ENCODE data around the gene KIF1A.

Gene KIF1A

GRCh38 chr2:240760576-240761246, 59.3 kb downstream of the KIF1A start:
- peaks cover 15% of the 10 kb centered on the region for H3K27me3 ChIP-seq (ENCODE audit: control insufficient read depth, insufficient read depth, low read length)
- no peak overlapping the region for H3K9ac ChIP-seq (ENCODE audit: low read depth, low read length)
- H3K4me1 ChIP-seq (ENCODE audit: control insufficient read depth, insufficient read depth, low read length), result no peaks in the 10 kb centered on the region

GRCh38 chr2:240760121-240760520, 59.9 kb downstream of the KIF1A start:
- H3K9me3 ChIP-seq (replicated peaks; ENCODE audit: low read length), result no peaks in the 10 kb centered on the region
- no peaks in the 10 kb centered on the region for H3K36me3 ChIP-seq (ENCODE audit: insufficient read depth, low read length)
- H3K27me3 ChIP-seq (ENCODE audit: control insufficient read depth, insufficient read depth, low read length), result peaks cover 15% of the 10 kb centered on the region
- no peak overlapping the region for H3K9ac ChIP-seq (ENCODE audit: low read depth, low read length)
- no peaks in the 10 kb centered on the region for H3K4me1 ChIP-seq (ENCODE audit: control insufficient read depth, insufficient read depth, low read length)
- H3K4me2 ChIP-seq (ENCODE audit: low read length), result no peak overlapping the region
- no peak overlapping the region for H3K4me3 ChIP-seq (ENCODE audit: low read length)

More at GRCh38 chr2:240760576-240761246, 59.3 kb downstream of the KIF1A start:
- no peak overlapping the region for H3K4me3 ChIP-seq (ENCODE audit: low read length)
- no peaks in the 10 kb centered on the region for H3K36me3 ChIP-seq (ENCODE audit: insufficient read depth, low read length)
- H3K4me2 ChIP-seq (ENCODE audit: low read length), result no peak overlapping the region
- no peaks in the 10 kb centered on the region for H3K9me3 ChIP-seq (replicated peaks; ENCODE audit: low read length)

GRCh38 chr2:240759459-240759858, 60.6 kb downstream of the KIF1A start:
- Histone ChIP-seq H3K4me3 (ENCODE audit: low read length) (no peak overlapping the region), H3K4me1 (ENCODE audit: control insufficient read depth, insufficient read depth, low read length) (no peaks in the 10 kb centered on the region), H3K9ac (ENCODE audit: low read depth, low read length) (no peak overlapping the region), H3K4me2 (ENCODE audit: low read length) (no peak overlapping the region), H3K27me3 (ENCODE audit: control insufficient read depth, insufficient read depth, low read length) (peaks cover 15% of the 10 kb centered on the region), H3K9me3 (replicated peaks; ENCODE audit: low read length) (no peaks in the 10 kb centered on the region), H3K36me3 (ENCODE audit: insufficient read depth, low read length) (no peaks in the 10 kb centered on the region)

- Histone ChIP-seq H3K4me3 (ENCODE audit: low read length) (no peak overlapping the region), H3K4me2 (ENCODE audit: low read length) (no peak overlapping the region), H3K9me3 (replicated peaks; ENCODE audit: low read length) (no peaks in the 10 kb centered on the region), H3K4me1 (ENCODE audit: control insufficient read depth, insufficient read depth, low read length) (no peaks in the 10 kb centered on the region), H3K27me3 (ENCODE audit: control insufficient read depth, insufficient read depth, low read length) (peaks cover 14% of the 10 kb centered on the region), H3K9ac (ENCODE audit: low read depth, low read length) (no peak overlapping the region), H3K36me3 (ENCODE audit: insufficient read depth, low read length) (no peaks in the 10 kb centered on the region)
Observed at GRCh38 chr2:240757086-240757614, 62.9 kb downstream of the KIF1A start.

GRCh38 chr2:240752209-240752608, 67.8 kb downstream of the KIF1A start:
- Histone ChIP-seq H3K9ac (ENCODE audit: low read depth, low read length) (no peak overlapping the region), H3K4me2 (ENCODE audit: low read length) (no peak overlapping the region), H3K4me3 (ENCODE audit: low read length) (no peak overlapping the region), H3K4me1 (ENCODE audit: control insufficient read depth, insufficient read depth, low read length) (no peaks in the 10 kb centered on the region), H3K9me3 (replicated peaks; ENCODE audit: low read length) (no peaks in the 10 kb centered on the region), H3K27me3 (ENCODE audit: control insufficient read depth, insufficient read depth, low read length) (peaks cover 16% of the 10 kb centered on the region), H3K36me3 (ENCODE audit: insufficient read depth, low read length) (no peaks in the 10 kb centered on the region)

GRCh38 chr2:240750409-240750808, 69.6 kb downstream of the KIF1A start:
- H3K9me3 ChIP-seq (replicated peaks; ENCODE audit: low read length), result no peaks in the 10 kb centered on the region
- no peak overlapping the region for H3K9ac ChIP-seq (ENCODE audit: low read depth, low read length)
- no peak overlapping the region for H3K4me3 ChIP-seq (ENCODE audit: low read length)
- no peaks in the 10 kb centered on the region for H3K36me3 ChIP-seq (ENCODE audit: insufficient read depth, low read length)
- no peaks in the 10 kb centered on the region for H3K4me1 ChIP-seq (ENCODE audit: control insufficient read depth, insufficient read depth, low read length)
- no peak overlapping the region for H3K4me2 ChIP-seq (ENCODE audit: low read length)
- peaks cover 15% of the 10 kb centered on the region for H3K27me3 ChIP-seq (ENCODE audit: control insufficient read depth, insufficient read depth, low read length)

GRCh38 chr2:240749516-240749915, 70.5 kb downstream of the KIF1A start:
- no peaks in the 10 kb centered on the region for H3K9me3 ChIP-seq (replicated peaks; ENCODE audit: low read length)
- peaks cover 15% of the 10 kb centered on the region for H3K27me3 ChIP-seq (ENCODE audit: control insufficient read depth, insufficient read depth, low read length)
- no peak overlapping the region for H3K4me2 ChIP-seq (ENCODE audit: low read length)
- no peaks in the 10 kb centered on the region for H3K36me3 ChIP-seq (ENCODE audit: insufficient read depth, low read length)
- no peaks in the 10 kb centered on the region for H3K4me1 ChIP-seq (ENCODE audit: control insufficient read depth, insufficient read depth, low read length)
- H3K9ac ChIP-seq (ENCODE audit: low read depth, low read length), result no peak overlapping the region
- no peak overlapping the region for H3K4me3 ChIP-seq (ENCODE audit: low read length)

GRCh38 chr2:240747256-240747655, 72.8 kb downstream of the KIF1A start:
- Histone ChIP-seq H3K4me1 (ENCODE audit: control insufficient read depth, insufficient read depth, low read length) (no peaks in the 10 kb centered on the region), H3K4me3 (ENCODE audit: low read length) (no peak overlapping the region), H3K36me3 (ENCODE audit: insufficient read depth, low read length) (no peaks in the 10 kb centered on the region), H3K27me3 (ENCODE audit: control insufficient read depth, insufficient read depth, low read length) (peaks cover 17% of the 10 kb centered on the region), H3K4me2 (ENCODE audit: low read length) (no peak overlapping the region), H3K9me3 (replicated peaks; ENCODE audit: low read length) (no peaks in the 10 kb centered on the region), H3K9ac (ENCODE audit: low read depth, low read length) (no peak overlapping the region)

- Histone ChIP-seq H3K4me1 (ENCODE audit: control insufficient read depth, insufficient read depth, low read length) (no peaks in the 10 kb centered on the region), H3K36me3 (ENCODE audit: insufficient read depth, low read length) (no peaks in the 10 kb centered on the region), H3K9me3 (replicated peaks; ENCODE audit: low read length) (no peaks in the 10 kb centered on the region), H3K4me2 (ENCODE audit: low read length) (no peak overlapping the region), H3K4me3 (ENCODE audit: low read length) (no peak overlapping the region), H3K27me3 (ENCODE audit: control insufficient read depth, insufficient read depth, low read length) (peaks cover 22% of the 10 kb centered on the region), H3K9ac (ENCODE audit: low read depth, low read length) (no peak overlapping the region)
Observed at GRCh38 chr2:240746671-240747070, 73.3 kb downstream of the KIF1A start.

- peaks cover 26% of the 10 kb centered on the region for H3K27me3 ChIP-seq (ENCODE audit: control insufficient read depth, insufficient read depth, low read length)
- no peaks in the 10 kb centered on the region for H3K4me1 ChIP-seq (ENCODE audit: control insufficient read depth, insufficient read depth, low read length)
- no peak overlapping the region for H3K4me3 ChIP-seq (ENCODE audit: low read length)
- no peak overlapping the region for H3K9ac ChIP-seq (ENCODE audit: low read depth, low read length)
- no peaks in the 10 kb centered on the region for H3K36me3 ChIP-seq (ENCODE audit: insufficient read depth, low read length)
- H3K9me3 ChIP-seq (replicated peaks; ENCODE audit: low read length), result no peaks in the 10 kb centered on the region
- H3K4me2 ChIP-seq (ENCODE audit: low read length), result no peak overlapping the region
Observed at GRCh38 chr2:240745962-240746361, 74.1 kb downstream of the KIF1A start.

- no peak overlapping the region for H3K4me2 ChIP-seq (ENCODE audit: low read length)
- H3K4me3 ChIP-seq (ENCODE audit: low read length), result no peak overlapping the region
- no peaks in the 10 kb centered on the region for H3K9me3 ChIP-seq (replicated peaks; ENCODE audit: low read length)
- no peaks in the 10 kb centered on the region for H3K4me1 ChIP-seq (ENCODE audit: control insufficient read depth, insufficient read depth, low read length)
- H3K27me3 ChIP-seq (ENCODE audit: control insufficient read depth, insufficient read depth, low read length), result peaks cover 28% of the 10 kb centered on the region
- no peak overlapping the region for H3K9ac ChIP-seq (ENCODE audit: low read depth, low read length)
- no peaks in the 10 kb centered on the region for H3K36me3 ChIP-seq (ENCODE audit: insufficient read depth, low read length)
Observed at GRCh38 chr2:240745456-240745855, 74.6 kb downstream of the KIF1A start.

GRCh38 chr2:240742602-240743095, 77.4 kb downstream of the KIF1A start:
- H3K27me3 ChIP-seq (ENCODE audit: control insufficient read depth, insufficient read depth, low read length), result peaks cover 38% of the 10 kb centered on the region
- no peak overlapping the region for H3K9ac ChIP-seq (ENCODE audit: low read depth, low read length)
- no peak overlapping the region for H3K4me3 ChIP-seq (ENCODE audit: low read length)
- H3K9me3 ChIP-seq (replicated peaks; ENCODE audit: low read length), result no peaks in the 10 kb centered on the region
- H3K4me1 ChIP-seq (ENCODE audit: control insufficient read depth, insufficient read depth, low read length), result no peaks in the 10 kb centered on the region
- no peaks in the 10 kb centered on the region for H3K36me3 ChIP-seq (ENCODE audit: insufficient read depth, low read length)
- no peak overlapping the region for H3K4me2 ChIP-seq (ENCODE audit: low read length)

All from skeletal muscle satellite cell (primary cell).